HG03460 (cell line): ENCODE measurements around the gene GLRA3.
"Not testable (repeated sequence)": the region's sequence is repeated elsewhere in the genome, so short reads cannot be mapped to it uniquely, and the experiment has no call there.

Experiments
- ATAC-seq: cut with Tn5 transposase; IDR thresholded peaks from one replicate; pipeline ENCODE4 v1.9.1; 2021; ENCODE audit not compliant: unreplicated experiment

The GLRA3 gene

DNA sequence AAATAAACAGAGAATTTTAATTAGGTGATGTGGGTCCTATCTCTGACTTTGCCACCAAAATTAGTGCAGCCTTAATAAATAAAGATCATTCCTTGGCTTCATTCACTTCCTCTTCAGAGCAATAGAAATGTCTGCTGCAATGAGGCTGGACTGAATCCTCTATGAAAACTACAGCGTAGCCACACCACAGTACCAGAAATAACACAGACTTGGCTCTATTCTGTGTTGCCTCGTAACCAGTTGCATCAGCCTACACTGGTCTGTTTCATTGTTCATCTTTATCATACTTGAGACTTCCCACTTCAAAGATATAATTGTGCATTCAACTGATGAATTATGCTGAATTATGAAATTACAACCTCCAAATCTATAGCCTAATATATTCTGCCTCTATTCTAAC, 15.8 kb downstream of the GLRA3 start:
- no peak for ATAC-seq

DNA sequence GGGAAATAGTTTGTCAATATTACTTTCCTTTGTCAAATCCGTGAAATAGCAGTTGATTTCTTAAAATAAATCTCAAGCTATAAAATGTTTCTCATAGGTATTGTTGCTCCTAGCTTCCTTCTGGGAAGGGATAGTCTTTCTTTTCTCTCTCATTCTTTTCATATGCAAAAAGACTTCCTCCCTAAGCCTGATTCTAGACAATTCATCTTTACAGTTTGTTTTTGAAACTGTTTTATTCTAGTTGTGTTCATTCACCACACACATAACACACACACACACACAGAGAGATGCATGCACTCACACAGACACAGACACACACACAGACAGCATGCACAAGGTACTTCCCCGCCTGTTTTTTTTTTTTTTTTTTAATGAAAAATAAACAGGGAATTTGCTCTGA, 18.2 kb downstream of the GLRA3 start:
- no peak for ATAC-seq

DNA sequence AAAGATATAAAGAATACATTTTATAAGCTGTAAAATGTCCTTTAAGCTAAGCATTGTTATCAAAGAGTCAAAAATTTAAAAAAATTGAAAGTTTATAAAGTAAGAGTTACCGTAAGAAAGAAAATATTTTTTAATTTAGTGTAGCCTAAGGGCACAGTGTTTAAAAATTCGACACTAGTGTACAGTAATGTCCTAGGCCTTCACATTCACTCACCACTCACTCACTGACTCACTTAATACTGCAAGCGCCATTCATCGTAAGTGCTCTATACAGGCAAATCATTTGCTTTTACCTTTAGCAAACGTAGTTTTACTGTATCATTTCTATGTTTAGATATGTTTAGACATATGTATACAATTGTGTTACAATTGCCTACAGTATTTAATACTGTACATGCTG, 20.2 kb downstream of the GLRA3 start:
- ATAC-seq, result no peak

DNA sequence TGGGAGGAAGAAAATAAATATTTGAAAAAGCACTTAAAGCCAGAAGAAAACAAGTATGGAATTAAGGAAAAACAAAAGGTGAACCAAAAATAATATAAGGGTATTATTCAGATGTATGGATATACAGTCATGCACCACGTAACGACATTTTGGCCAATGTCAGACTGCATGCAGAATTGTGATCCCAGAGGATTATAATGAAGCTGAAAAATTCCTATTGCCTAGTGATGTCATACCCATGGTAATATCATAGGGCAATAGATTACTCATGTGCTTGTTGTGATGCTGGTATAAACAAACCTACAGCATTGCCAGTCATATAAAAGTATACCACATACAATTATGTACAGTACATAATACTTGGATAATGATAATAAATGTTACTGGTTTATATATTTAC, 20.9 kb downstream of the GLRA3 start:
- no peak for ATAC-seq

DNA sequence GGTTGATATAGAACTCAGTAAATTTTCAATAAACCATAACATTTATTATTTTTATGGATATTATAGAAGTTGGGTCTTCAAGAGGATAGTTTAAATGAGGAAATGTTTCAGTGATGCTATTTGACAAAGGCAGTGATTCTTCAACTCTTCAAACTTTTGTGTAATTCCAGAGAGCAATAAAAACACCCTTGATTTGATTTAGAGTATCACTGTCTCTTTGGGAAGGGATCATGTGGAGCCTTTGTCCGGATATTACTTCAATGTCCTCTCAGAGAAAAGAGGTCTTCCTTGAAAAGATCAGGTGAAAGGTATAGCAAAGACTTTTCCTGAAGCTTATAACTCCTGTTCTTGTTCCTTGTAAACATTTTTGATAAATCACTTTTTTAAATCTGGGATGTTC, 23.3 kb downstream of the GLRA3 start:
- ATAC-seq, result no peak

DNA sequence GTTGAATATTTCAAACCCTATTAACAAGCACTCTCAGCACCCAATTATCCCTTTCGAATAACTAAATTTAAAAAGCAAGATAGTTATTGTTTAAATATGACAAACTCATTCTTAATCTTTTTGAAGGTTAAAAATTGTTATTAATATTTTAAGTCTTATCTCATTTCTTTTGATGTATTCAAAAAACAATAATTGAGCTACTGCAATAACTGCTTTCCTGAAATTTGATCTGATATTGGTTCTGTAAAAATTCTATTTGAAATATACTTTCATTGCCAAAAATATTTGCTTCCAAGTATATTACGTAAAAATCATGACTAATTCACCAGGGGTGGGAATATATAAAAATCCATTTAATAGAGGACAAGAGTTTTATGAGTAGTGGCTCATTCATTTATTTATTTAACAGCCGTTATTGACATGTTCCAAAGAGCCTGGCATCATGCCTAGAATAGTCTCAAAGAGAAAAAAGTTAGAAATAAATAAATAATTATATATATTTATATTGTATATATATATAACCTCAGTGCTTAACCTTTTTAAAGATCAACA, 34.4 kb downstream of the GLRA3 start:
- ATAC-seq, result no peak

DNA sequence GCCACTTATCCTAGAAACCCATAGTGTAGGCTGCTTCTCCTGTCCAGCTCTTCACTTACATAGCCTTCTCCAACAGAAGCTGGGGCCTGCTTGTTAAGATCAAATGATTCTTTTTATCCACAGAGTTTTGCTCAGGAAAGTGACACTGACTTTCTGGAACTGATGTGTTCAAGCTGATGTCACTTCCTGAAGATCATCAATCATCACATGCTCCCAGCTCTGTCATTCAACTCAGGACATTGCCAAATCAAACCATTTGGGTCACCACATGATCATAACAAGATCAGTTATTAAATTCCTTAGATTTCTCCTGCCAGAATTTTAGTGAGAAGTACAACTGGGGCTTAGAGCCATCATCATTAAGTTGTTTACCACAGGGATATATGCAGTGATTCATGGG, 39.4 kb downstream of the GLRA3 start:
- ATAC-seq, result no peak

DNA sequence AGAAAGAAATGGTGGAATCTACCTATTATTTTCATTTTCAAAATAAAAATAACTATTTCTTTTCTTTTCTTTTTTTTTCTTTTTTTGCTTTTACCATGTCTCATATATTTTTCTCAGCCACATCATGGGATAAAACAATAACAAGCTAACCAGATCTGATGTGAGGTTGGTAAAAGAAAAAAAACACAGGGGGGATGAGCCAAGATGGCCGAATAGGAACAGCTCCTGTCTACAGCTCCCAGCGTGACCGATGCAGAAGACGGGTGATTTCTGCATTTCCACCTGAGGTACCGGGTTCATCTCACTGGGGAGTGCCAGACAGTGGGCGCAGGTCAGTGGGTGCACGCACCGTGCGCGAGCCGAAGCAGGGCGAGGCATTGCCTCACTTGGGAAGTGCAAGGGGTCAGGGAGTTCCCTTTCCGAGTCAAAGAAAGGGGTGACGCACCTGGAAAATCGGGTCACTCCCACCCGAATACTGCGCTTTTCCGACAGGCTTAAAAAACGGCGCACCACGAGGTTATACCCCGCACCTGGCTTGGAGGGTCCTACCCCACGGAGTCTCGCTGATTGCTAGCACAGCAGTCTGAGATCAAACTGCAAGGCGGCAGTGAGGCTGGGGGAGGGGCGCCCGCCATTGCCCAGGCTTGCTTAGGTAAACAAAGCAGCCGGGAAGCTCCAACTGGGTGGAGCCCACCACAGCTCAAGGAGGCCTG, 50.6 kb downstream of the GLRA3 start:
- ATAC-seq, result not testable (repeated sequence)

DNA sequence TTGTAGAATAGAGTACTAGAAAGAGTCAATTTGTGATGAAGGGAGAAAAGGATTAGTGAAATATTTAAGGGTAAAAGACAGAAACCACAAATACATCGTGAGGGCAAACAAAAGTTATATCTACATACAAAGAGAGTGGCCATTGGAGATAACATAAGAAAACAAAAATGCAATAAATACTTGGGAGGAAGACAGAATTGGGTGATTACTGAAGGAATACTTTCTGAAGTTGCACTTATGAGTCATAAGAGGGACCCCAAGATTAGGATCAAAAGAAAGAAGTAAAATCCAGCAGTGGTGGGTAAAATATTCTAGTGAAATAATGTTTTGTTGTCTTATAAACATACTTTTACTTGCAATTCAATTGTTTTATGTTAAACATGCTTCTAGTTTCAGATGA, 53.7 kb downstream of the GLRA3 start:
- no peak for ATAC-seq

DNA sequence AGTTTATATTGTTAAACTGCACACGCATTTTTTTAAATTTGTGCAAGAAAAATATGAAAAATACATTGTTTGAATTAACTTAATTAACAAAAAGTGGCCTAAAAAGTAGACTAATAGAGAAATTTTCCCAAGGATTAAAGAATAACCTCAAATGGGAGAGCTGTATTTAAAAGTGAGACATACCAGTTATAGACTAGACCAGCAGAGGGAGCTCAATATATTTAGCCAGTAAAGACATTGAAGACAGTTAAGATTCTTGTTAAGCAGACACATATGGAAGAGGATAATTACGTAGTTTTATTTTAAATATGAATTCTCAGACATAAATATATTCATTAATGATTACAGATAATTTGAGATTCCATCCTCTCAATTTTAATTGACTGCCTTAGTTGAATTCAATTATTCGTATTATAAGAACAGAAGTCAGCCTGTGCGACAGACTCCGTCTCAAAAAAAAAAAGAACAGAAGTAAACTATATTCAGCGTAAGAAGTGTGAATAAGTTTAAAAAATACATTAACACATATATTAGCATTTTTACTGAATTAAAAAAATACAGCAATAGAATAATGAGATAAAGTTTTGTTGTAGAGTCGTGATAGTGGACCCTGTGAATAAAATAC, 64.8 kb downstream of the GLRA3 start:
- ATAC-seq, result peak; percentile 68

DNA sequence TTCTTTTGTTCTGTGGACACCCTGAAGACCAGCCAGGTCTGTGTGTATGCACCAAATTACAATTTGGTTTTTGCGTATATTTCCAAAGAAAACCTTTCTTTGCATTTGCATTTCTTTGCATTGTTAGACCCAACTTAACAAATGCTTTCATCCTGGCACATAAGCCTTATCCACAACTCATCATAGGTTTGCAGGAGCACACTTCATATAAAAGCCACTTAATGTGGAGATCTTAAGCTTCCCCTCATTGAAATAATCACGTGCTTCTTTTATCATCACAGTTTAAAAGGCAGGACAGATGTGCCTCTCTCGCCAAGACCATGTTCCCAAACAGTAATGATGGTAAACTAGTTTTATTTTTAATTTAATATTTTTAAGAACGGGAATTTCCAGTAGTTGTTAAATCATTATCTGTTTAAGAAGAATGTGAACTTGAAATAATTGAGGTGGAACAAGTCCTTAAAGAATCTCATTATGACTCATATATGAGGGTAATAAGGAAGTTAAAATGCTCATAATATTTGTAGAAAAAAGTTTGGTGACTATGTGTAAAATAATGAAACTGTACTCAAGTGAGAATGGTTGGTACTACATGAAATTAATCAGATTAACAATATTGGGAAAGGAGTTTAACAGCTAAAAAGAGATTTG, 65.5 kb downstream of the GLRA3 start:
- peak; percentile 60 for ATAC-seq

DNA sequence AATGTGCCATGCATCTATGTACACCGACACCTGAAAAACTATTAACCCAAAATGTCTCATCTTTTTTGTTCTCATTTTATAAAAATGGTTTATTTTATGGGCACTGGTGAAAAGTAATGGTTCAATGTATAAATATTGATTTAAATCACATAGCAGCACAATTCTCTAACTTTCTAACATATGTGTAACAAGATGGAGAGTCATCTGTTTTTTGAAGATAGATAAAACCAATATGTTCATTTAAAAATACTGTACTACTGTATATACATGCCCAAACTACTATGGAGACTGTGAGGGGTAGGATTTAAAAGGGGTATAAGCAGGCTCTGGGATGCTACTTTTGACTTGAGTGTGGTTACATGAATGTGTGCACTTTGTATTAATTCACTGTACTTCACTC, 67.6 kb downstream of the GLRA3 start:
- no peak for ATAC-seq

DNA sequence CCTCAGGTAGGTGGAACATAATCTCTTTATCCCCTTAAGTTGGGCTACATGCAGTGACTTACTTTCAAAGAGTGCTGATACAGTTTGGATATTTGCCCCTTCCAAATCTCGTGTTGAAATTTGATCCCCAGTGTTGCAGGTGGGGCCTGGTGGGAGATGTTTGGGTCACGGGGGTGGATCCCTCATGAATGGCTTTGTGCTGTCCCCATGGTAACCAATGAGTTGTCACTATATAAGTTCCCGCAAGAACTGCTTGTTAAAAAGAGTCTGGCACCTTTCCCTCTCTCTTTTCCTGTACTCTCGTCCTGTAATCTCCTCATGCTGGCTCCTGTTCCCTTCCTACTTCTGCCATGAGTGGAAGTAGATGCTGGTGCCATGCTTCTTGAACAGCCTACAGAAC, 71.3 kb downstream of the GLRA3 start:
- no peak for ATAC-seq

DNA sequence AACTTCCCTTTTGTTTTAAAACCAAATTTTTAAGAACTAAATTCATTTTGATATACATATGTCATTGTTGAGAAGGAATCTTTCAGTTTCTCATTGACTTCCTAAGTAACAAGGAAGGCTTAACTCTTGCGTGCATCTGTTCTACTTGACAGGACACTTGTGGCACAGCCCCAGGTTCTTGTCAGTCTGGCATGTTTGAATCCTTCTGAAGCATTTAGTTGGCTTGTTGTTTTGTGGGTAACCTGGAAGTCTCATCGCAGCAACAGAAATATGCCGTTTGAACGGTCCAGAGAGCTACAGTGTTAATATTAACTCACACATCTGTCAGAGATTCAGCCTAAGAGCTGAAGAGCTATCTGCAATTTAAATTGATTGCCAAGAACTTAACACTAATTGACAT, 76.0 kb downstream of the GLRA3 start:
- no peak for ATAC-seq

DNA sequence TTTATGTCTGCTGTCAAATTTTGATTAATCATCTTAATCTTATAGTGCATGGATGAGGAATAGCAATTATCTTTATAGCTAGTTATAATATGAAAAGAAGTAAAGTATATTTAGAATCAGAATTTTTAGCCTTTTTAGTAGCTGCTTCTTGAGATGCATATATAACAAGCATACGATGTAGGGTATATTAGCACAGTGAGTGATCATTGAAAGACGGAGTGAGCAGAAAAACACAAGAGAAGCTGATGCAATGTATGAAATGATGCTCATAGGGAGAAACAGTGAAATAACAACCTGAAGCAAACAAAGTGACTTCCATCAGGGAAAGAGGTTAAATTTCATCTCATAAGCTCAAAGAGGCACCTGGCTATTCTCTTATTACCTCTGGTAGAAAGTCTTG, 77.0 kb downstream of the GLRA3 start:
- ATAC-seq, result no peak

DNA sequence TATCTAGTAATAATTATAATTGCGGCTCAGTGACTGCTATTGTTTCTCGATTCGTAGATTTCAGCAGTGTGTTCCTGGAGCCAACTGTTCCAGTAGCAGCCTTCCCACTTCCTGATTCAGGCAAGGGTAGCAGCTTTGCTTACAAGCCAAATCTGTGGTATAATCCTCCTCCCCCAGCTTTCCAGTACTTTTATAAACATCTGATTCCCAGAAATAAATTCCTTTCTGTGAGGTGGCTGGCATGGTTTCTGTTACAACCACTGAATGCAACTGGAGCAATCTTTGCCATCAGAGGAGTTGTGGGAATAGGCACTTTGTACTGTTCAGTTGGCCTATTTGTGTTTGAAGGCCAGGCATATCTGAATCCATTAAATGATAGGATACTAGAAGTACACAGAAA, 80.0 kb downstream of the GLRA3 start:
- ATAC-seq, result no peak

DNA sequence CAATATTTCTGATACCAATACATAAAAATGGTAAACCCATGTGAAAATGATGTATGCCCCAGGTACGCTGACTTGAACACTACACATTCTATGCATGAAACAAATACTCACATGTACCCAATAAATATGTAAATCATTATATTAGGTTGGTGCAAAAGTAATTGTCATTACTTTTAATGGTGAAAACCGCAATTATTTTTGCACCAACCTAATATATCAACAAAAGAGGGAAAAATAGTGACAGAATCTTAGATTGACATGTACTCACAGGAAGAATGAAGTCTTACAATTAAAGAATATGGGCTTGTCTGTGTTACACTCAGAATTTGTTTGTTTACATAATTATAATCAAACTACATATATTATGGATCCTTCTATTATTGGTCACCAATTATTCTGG, 82.3 kb downstream of the GLRA3 start:
- ATAC-seq, result no peak

DNA sequence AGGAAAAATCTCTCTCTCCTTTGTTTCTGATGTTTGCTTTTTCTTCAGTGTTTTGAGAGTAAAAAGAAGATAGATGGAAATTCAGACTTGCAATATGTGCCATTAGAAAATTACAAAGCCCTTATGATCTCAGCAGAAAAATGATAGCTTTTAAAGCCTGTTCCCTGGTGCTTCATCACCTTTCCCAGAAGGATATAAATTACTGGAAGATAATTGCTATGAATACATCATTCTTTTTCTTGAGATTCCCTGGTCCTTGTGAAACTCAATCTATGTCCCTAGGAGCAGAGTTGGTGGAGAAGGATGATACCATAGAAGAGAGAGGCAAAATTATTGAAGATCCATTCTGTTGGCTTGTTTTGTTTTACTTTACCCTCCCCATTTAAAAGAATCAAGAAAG, 86.5 kb downstream of the GLRA3 start:
- no peak for ATAC-seq

DNA sequence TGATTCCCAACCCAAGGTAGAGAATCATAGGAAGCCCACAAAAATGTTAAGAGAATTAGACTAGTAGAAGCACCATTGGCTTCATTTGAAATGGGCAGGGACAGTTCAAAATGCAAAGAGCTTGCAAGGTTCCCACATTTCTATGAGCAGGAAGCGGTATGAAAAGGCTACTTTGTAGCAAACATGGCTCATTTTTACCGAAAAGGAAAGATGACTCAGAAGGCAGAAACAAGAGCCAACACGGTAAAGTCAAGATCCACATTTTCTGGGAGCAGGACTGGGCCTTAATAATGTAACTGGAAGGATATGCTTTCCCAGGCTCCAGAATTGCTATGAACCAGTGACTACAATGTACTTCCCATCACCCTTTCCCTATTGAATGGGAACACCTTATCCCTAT, 89.5 kb downstream of the GLRA3 start:
- no peak for ATAC-seq

DNA sequence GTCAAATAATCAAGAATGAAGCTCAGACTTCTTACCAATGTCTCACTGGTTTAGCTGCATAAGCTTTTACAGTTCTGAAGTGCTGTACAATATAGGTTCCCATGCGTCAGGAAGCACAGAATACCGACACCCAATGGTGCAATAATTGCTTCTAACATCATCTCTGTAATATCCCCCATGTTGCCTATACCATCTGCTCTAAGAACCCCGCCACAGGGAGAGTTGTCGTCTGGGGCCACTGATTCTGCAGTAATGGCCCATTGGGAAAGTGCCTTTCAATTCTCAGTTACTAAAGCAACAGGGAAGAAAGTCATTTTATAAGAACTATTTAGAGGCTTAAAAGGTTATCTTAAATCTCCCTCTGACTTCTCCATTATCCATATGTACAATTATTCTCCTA, 94.9 kb downstream of the GLRA3 start:
- ATAC-seq, result no peak

DNA sequence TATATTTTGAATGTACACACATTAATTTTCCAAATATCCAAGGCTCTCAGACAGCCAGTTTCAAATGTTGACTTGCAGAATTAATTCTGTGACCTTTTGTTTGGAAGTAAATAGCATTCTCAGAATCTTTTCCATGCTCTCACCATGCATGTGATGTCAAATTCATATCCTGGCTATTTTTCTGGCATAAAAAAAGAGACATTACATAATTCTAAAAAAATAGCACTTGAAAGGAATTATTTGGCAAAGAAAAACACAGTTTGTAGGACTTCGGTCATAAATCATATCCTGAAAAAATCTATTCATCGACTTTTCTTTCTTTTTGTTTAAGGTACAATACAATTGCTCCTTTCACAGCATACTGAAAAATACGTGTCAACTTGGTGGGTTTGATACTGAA, 111.2 kb downstream of the GLRA3 start:
- ATAC-seq, result no peak
